Adrenal gland (tissue), 5 donors: ENCODE results near the gene EXOC3L2.

Experiments
- CTCF ChIP-seq, 6 experiments: fragments of 450-650 bp in 4 of 6; fragments of 200-600 bp in 2 of 6; sonication (generic) in 1 of 6; IDR thresholded peaks; 1 replicate in 5 of 6; 2 replicates in 1 of 6; pipeline versions ENCODE4 v1.5.1 to v1.8.0; 2016 to 2021; ENCODE audit warnings: antibody characterized with exemption in 6 of 6, mild to moderate bottlenecking in 2 of 6, moderate library complexity in 1 of 6
- POLR2A ChIP-seq, 2 donors: fragments of 450-650 bp; IDR thresholded peaks; one replicate each; pipeline ENCODE4 v1.6.1; 2017; ENCODE audit warnings: antibody characterized with exemption in 2 of 2, mild to moderate bottlenecking in 2 of 2, moderate library complexity in 1 of 2
- donor health status: DM: no; HTN: no; CAD: no.

GRCh38 chr19:45202637-45203036 lies 42.6 kb downstream of the EXOC3L2 start:
- no peak for TF ChIP-seq CTCF (IDR thresholded peaks at IDR 0.05)
- no peak for TF ChIP-seq POLR2A (IDR thresholded peaks at IDR 0.05)
